MM.1S (cell line): ENCODE data around the gene TTI1.

Experiments used
- EZH2 ChIP-seq: fragments of 300-600 bp; sonication (generic); optimal IDR thresholded peaks from 2 replicates; pipeline ENCODE3; 2017; ENCODE audit warnings: low read depth, mild to moderate bottlenecking, antibody characterized with exemption, low read length, mixed read lengths
- TF ChIP-seq, protein P1 (sequence below): fragments of 300-600 bp; sonication (generic); IDR thresholded peaks from 2 replicates; pipeline ENCODE4 v1.5.1; 2016; ENCODE audit warnings: antibody characterized with exemption, low read length, mixed read lengths

DNA sequence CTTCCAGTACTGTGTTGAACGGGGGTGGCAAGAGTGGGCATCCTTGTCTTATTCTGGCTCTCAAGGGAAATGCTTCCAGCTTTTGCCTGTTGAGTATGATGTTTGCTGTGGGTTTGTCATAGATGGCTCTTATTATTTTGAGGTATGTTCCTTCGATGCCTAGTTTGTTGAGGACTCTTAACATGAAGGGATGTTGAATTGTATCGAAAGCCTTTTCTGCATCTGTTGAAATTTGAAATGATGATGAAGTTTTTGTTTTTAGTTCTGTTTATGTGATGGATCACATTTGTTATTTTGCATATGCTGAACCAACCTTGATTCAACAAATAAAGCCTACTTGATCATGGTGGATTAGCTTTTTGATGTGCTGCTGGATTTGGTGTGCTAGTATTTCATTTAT lies 48.3 kb upstream of the TTI1 start:
- TF ChIP-seq, protein P1, sequence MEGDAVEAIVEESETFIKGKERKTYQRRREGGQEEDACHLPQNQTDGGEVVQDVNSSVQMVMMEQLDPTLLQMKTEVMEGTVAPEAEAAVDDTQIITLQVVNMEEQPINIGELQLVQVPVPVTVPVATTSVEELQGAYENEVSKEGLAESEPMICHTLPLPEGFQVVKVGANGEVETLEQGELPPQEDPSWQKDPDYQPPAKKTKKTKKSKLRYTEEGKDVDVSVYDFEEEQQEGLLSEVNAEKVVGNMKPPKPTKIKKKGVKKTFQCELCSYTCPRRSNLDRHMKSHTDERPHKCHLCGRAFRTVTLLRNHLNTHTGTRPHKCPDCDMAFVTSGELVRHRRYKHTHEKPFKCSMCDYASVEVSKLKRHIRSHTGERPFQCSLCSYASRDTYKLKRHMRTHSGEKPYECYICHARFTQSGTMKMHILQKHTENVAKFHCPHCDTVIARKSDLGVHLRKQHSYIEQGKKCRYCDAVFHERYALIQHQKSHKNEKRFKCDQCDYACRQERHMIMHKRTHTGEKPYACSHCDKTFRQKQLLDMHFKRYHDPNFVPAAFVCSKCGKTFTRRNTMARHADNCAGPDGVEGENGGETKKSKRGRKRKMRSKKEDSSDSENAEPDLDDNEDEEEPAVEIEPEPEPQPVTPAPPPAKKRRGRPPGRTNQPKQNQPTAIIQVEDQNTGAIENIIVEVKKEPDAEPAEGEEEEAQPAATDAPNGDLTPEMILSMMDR: no peak
- TF ChIP-seq EZH2: no peak
